Left lung (tissue), 10 donors: ENCODE measurements around the gene PARP6. TPM values are rescaled to one million over a fixed set of nuclear protein-coding genes. Genes with fewer than 3 reads are reported as not detected.

ENCODE experiments used
- ATAC-seq: fragments of 200-7000 bp; cut with Tn5 transposase; one replicate; pipeline ENCODE4 v1.9.1; 2020; ENCODE audit warnings: moderate library complexity
- DNase-seq, 4 donors: peaks; one replicate each; pipeline ENCODE4 v3.0.0-alpha.2; 2013 to 2020
- H3K27ac ChIP-seq, 2 donors: fragments of 200-600 bp; sonication (generic) in 1 of 2; one replicate each; pipeline versions ENCODE4 v1.5.0 to v1.8.0; 2020 to 2021
- H3K27me3 ChIP-seq, 2 donors: fragments of 200-600 bp; sonication (generic) in 1 of 2; one replicate each; pipeline versions ENCODE4 v1.5.0 to v1.8.0; 2020 to 2021
- H3K36me3 ChIP-seq, 2 donors: fragments of 200-600 bp; sonication (generic) in 1 of 2; one replicate each; pipeline versions ENCODE4 v1.5.0 to v1.8.0; 2020 to 2021
- H3K4me1 ChIP-seq, 2 donors: fragments of 200-600 bp; one replicate each; pipeline ENCODE4 v1.8.0; 2021
- H3K4me3 ChIP-seq, 2 donors: fragments of 200-600 bp; sonication (generic) in 1 of 2; one replicate each; pipeline versions ENCODE4 v1.5.0 to v1.8.0; 2020 to 2021; ENCODE audit warnings: mild to moderate bottlenecking in 1 of 2
- H3K9me3 ChIP-seq, 2 donors: fragments of 200-600 bp; sonication (generic) in 1 of 2; one replicate each; pipeline versions ENCODE4 v1.5.0 to v1.8.0; 2020 to 2021
- CTCF ChIP-seq, 2 donors: fragments of 200-600 bp; sonication (generic) in 1 of 2; IDR thresholded peaks; one replicate each; pipeline versions ENCODE4 v1.5.0 to v1.8.0; 2021; ENCODE audit warnings: antibody characterized with exemption in 2 of 2
- intact Hi-C, 2 donors: fragments of 100-400 bp; cut with DNase I; formaldehyde crosslinking; loops; one replicate each; pipeline versions ENCODE4 v1.11.2 to v1.14.2; 2022
- polyA plus RNA-seq, 6 donors: library from polyadenylated mRNA; unstranded; fragments of 120-200 nt; gene quantifications; one replicate each; pipeline ENCODE4 v1.2.1, GENCODE V29; 2013; ENCODE audit not compliant: insufficient read length in 6 of 6
- total RNA-seq, 2 donors: library from RNA; stranded (reverse); fragmentation: NEBNext Ultra II Directional; extraction: Animal tissue kit (Norgen Biotek cat#: 25700); gene quantifications; one replicate each; pipeline ENCODE4 v1.2.1, GENCODE V29; 2021
- donor health status: DM: no; HTN: yes; CAD: no.
- donor health status: DM: no; HTN: no; CAD: no.

The PARP6 gene
- total and polyA plus RNA-seq, 8 donors = 60.5 to 147 (median 121) TPM

GRCh38 chr15:72271221-72271620 lies 1.1 kb downstream of the PARP6 start:
- H3K9me3 ChIP-seq = no peaks in the 10 kb centered on the region
- no peak for ATAC-seq
- no peak for DNase-seq
- peak overlapping the region in 1 of 2 donors; percentile 91 for H3K4me3 ChIP-seq
- intact Hi-C loops = no loop called here
- no peak overlapping the region for H3K27ac ChIP-seq
- peaks cover 0 to 29% of the 10 kb centered on the region in 2 donors for H3K4me1 ChIP-seq
- H3K27me3 ChIP-seq = no peaks in the 10 kb centered on the region
- TF ChIP-seq CTCF (IDR thresholded peaks at IDR 0.05) = no peak
- peaks cover 0 to 25% of the 10 kb centered on the region in 2 donors for H3K36me3 ChIP-seq

GRCh38 chr15:72269739-72270138 lies 2.6 kb downstream of the PARP6 start:
- peaks cover 0 to 40% of the 10 kb centered on the region in 2 donors for H3K36me3 ChIP-seq
- H3K27me3 ChIP-seq = no peaks in the 10 kb centered on the region
- no peaks in the 10 kb centered on the region for H3K9me3 ChIP-seq
- no peak overlapping the region for H3K27ac ChIP-seq
- DNase-seq (no peak), ATAC-seq (no peak)
- no peak for TF ChIP-seq CTCF (IDR thresholded peaks at IDR 0.05)
- peaks cover 0 to 29% of the 10 kb centered on the region in 2 donors for H3K4me1 ChIP-seq
- no peak overlapping the region for H3K4me3 ChIP-seq
- intact Hi-C loops = no loop called here

- Histone ChIP-seq H3K36me3 (peaks cover 5 to 87% of the 10 kb centered on the region in 2 donors), H3K9me3 (no peaks in the 10 kb centered on the region), H3K4me1 (peaks cover 0 to 1% of the 10 kb centered on the region in 2 donors), H3K27ac (no peak overlapping the region), H3K4me3 (no peak overlapping the region), H3K27me3 (no peaks in the 10 kb centered on the region)
- no peak for TF ChIP-seq CTCF (IDR thresholded peaks at IDR 0.05)
- intact Hi-C loops = no loop called here
- no peak for DNase-seq
- no peak for ATAC-seq
Observed at GRCh38 chr15:72265031-72265430, 7.3 kb downstream of the PARP6 start.

GRCh38 chr15:72252663-72253299 lies 19.6 kb downstream of the PARP6 start:
- no peaks in the 10 kb centered on the region for H3K27me3 ChIP-seq
- no peak overlapping the region for H3K27ac ChIP-seq
- no peak overlapping the region for H3K4me3 ChIP-seq
- peaks cover 0 to 100% of the 10 kb centered on the region in 2 donors for H3K36me3 ChIP-seq
- DNase-seq (no peak), ATAC-seq (no peak)
- intact Hi-C loops = no loop called here
- no peaks in the 10 kb centered on the region for H3K9me3 ChIP-seq
- TF ChIP-seq CTCF (IDR thresholded peaks at IDR 0.05) = no peak
- H3K4me1 ChIP-seq = peaks cover 0 to 8% of the 10 kb centered on the region in 2 donors

- H3K4me3 ChIP-seq = no peak overlapping the region
- no peaks in the 10 kb centered on the region for H3K27me3 ChIP-seq
- intact Hi-C loops = no loop called here
- peaks cover 0 to 8% of the 10 kb centered on the region in 2 donors for H3K4me1 ChIP-seq
- peak overlapping the region in 1 of 2 donors; percentile 37 for H3K27ac ChIP-seq
- TF ChIP-seq CTCF (IDR thresholded peaks at IDR 0.05) = no peak
- DNase-seq (no peak), ATAC-seq (peak; percentile 24)
- peaks cover 0 to 94% of the 10 kb centered on the region in 2 donors for H3K36me3 ChIP-seq
- H3K9me3 ChIP-seq = no peaks in the 10 kb centered on the region
Observed at GRCh38 chr15:72249142-72249810, 23.1 kb downstream of the PARP6 start.
